Osteoblast (primary cell): ENCODE results near the gene TPCN1. TPM values are rescaled to one million over a fixed set of nuclear protein-coding genes. Genes with fewer than 3 reads are reported as not detected.
A peak's percentile ranks its signal among the peaks of the same experiment; 100 is the strongest.

Source experiments
- DNase-seq: peaks from one replicate; pipeline ENCODE4 v3.0.0; 2011; ENCODE audit warnings: low spot score, mixed read lengths; ENCODE audit not compliant: insufficient read length; ENCODE audit errors: missing footprints
- H2AFZ ChIP-seq: 2 replicates; pipeline ENCODE4 v1.6.0; 2011; ENCODE audit warnings: mild to moderate bottlenecking, low read length
- H3K27ac ChIP-seq: 2 replicates; pipeline ENCODE4 v1.5.1; 2011; ENCODE audit warnings: mild to moderate bottlenecking, low read depth, low read length, moderate library complexity
- H3K27me3 ChIP-seq: 2 replicates; pipeline ENCODE4 v1.6.0; 2012; ENCODE audit warnings: mild to moderate bottlenecking, control low read depth, inconsistent platforms, low read length, moderate library complexity; ENCODE audit not compliant: insufficient read depth
- H3K36me3 ChIP-seq: 2 replicates; pipeline ENCODE4 v1.5.1; 2011; ENCODE audit warnings: mild to moderate bottlenecking, low read length, control low read depth, moderate library complexity; ENCODE audit not compliant: insufficient read depth
- H3K4me1 ChIP-seq: 2 replicates; pipeline ENCODE4 v1.5.1; 2011; ENCODE audit warnings: mild to moderate bottlenecking, low read length, control low read depth, moderate library complexity; ENCODE audit not compliant: insufficient read depth
- H3K4me2 ChIP-seq: 2 replicates; pipeline ENCODE4 v1.6.0; 2011; ENCODE audit warnings: mild to moderate bottlenecking, low read length; ENCODE audit not compliant: insufficient read depth
- H3K4me3 ChIP-seq: fragments of 200-600 bp; sonication (generic); 3 replicates; pipeline ENCODE4 v1.5.1; 2012; ENCODE audit warnings: mild to moderate bottlenecking, low read length, inconsistent platforms; ENCODE audit not compliant: insufficient read depth
- H3K79me2 ChIP-seq: 2 replicates; pipeline ENCODE4 v1.6.0; 2012; ENCODE audit warnings: mild to moderate bottlenecking, low read length, control low read depth, inconsistent platforms; ENCODE audit not compliant: insufficient read depth
- H3K9me3 ChIP-seq: 2 replicates; pipeline ENCODE4 v1.5.1; 2011; ENCODE audit warnings: low read depth, low read length, control low read depth
- H4K20me1 ChIP-seq: 2 replicates; pipeline ENCODE4 v1.6.0; 2012; ENCODE audit warnings: mild to moderate bottlenecking, low read length, control low read depth; ENCODE audit not compliant: insufficient read depth
- CTCF ChIP-seq: IDR thresholded peaks from 2 replicates; pipeline ENCODE4 v1.5.1; 2011; ENCODE audit warnings: mild to moderate bottlenecking, low read depth, low read length, moderate library complexity; ENCODE audit errors: extremely low read depth
- total RNA-seq: library from RNA; depleted of rRNA; stranded (reverse); fragments of >200 nt; gene quantifications from 2 replicates; pipeline ENCODE4 v1.2.3, GENCODE V29; 2012

The TPCN1 gene
- total RNA-seq, 1 donor, result 25.7 TPM

GRCh38 chr12:113271466-113271852, 50.2 kb downstream of the TPCN1 start:
- peak overlapping the region; percentile 79 for H3K4me2 ChIP-seq
- peaks cover 15% of the 10 kb centered on the region for H3K36me3 ChIP-seq
- no peaks in the 10 kb centered on the region for H3K9me3 ChIP-seq
- no peak for TF ChIP-seq CTCF
- H3K27me3 ChIP-seq, result no peaks in the 10 kb centered on the region
- peaks cover 15% of the 10 kb centered on the region for H3K4me1 ChIP-seq
- H3K79me2 ChIP-seq, result no peaks in the 10 kb centered on the region
- peak overlapping the region; percentile 76 for H3K27ac ChIP-seq
- no peak for DNase-seq
- peak overlapping the region; percentile 66 for H2AFZ ChIP-seq
- peak overlapping the region; percentile 51 for H3K4me3 ChIP-seq
- H4K20me1 ChIP-seq, result no peaks in the 10 kb centered on the region

GRCh38 chr12:113271853-113272561, 50.7 kb downstream of the TPCN1 start:
- Histone ChIP-seq H2AFZ (peak overlapping the region; percentile 66), H3K4me2 (peak overlapping the region; percentile 79), H3K4me3 (peak overlapping the region; percentile 51)

GRCh38 chr12:113273053-113273725, 51.9 kb downstream of the TPCN1 start:
- H2AFZ ChIP-seq, result no peak overlapping the region

More at GRCh38 chr12:113271853-113272561, 50.7 kb downstream of the TPCN1 start:
- Histone ChIP-seq H3K4me1 (peaks cover 15% of the 10 kb centered on the region), H3K27ac (peak overlapping the region; percentile 76), H3K36me3 (peaks cover 15% of the 10 kb centered on the region), H3K9me3 (no peaks in the 10 kb centered on the region), H4K20me1 (no peaks in the 10 kb centered on the region), H3K79me2 (no peaks in the 10 kb centered on the region), H3K27me3 (no peaks in the 10 kb centered on the region)
- no peak for TF ChIP-seq CTCF
- DNase-seq, result peak; percentile 99

More at GRCh38 chr12:113273053-113273725, 51.9 kb downstream of the TPCN1 start:
- Histone ChIP-seq H4K20me1 (no peaks in the 10 kb centered on the region), H3K27ac (no peak overlapping the region), H3K9me3 (no peaks in the 10 kb centered on the region), H3K27me3 (no peaks in the 10 kb centered on the region), H3K4me3 (no peak overlapping the region), H3K79me2 (no peaks in the 10 kb centered on the region), H3K36me3 (peaks cover 25% of the 10 kb centered on the region), H3K4me1 (peaks cover 15% of the 10 kb centered on the region), H3K4me2 (no peak overlapping the region)
- DNase-seq, result no peak
- TF ChIP-seq CTCF, result no peak
